Suprapubic skin (tissue), 4 donors: Measurements from ENCODE around the gene ARHGEF33. TPM values are rescaled to one million over a fixed set of nuclear protein-coding genes. Genes with fewer than 3 reads are reported as not detected.

Experiments used
- DNase-seq, 2 donors: peaks; one replicate each; pipeline ENCODE4 v3.0.0-alpha.2; 2019; ENCODE audit warnings: low spot score in 2 of 2
- H3K27ac ChIP-seq: fragments of 200-600 bp; sonication (generic); one replicate; pipeline ENCODE4 v1.5.1; 2019
- H3K27me3 ChIP-seq: fragments of 200-600 bp; sonication (generic); one replicate; pipeline ENCODE4 v1.5.1; 2019
- H3K36me3 ChIP-seq: fragments of 200-600 bp; sonication (generic); one replicate; pipeline ENCODE4 v1.5.1; 2019
- H3K4me1 ChIP-seq: fragments of 200-600 bp; sonication (generic); one replicate; pipeline ENCODE4 v1.5.1; 2019
- H3K4me3 ChIP-seq: fragments of 200-600 bp; sonication (generic); one replicate; pipeline ENCODE4 v1.5.1; 2019; ENCODE audit warnings: mild to moderate bottlenecking
- H3K9me3 ChIP-seq: fragments of 200-600 bp; sonication (generic); one replicate; pipeline ENCODE4 v1.5.1; 2019
- CTCF ChIP-seq, 2 donors: fragments of 200-600 bp in 1 of 2; fragments of 450-650 bp in 1 of 2; sonication (generic) in 1 of 2; IDR thresholded peaks; one replicate each; pipeline ENCODE4 v1.5.1; 2016 to 2019; ENCODE audit warnings: antibody characterized with exemption in 2 of 2, mild to moderate bottlenecking in 1 of 2, moderate library complexity in 1 of 2
- EP300 ChIP-seq: sonication (generic); formaldehyde crosslinking; IDR thresholded peaks from one replicate; pipeline ENCODE4 v1.6.1; 2017; ENCODE audit warnings: antibody characterized with exemption
- POLR2A ChIP-seq, 2 donors: fragments of 450-650 bp; IDR thresholded peaks; one replicate each; pipeline ENCODE4 v1.6.1; 2017; ENCODE audit warnings: antibody characterized with exemption in 2 of 2, mild to moderate bottlenecking in 2 of 2, moderate library complexity in 2 of 2
- POLR2AphosphoS5 ChIP-seq, 3 donors: sonication (generic); formaldehyde crosslinking; IDR thresholded peaks; one replicate each; pipeline ENCODE4 v1.6.1; 2017; ENCODE audit warnings: antibody characterized with exemption in 3 of 3
- WGBS: methylation state at CpG from one replicate; pipeline ENCODE4 v1.1.5; 2018; 5-methylcytosine and 5-hydroxymethylcytosine counted together
- total RNA-seq, 4 donors: library from RNA; depleted of rRNA; stranded (reverse); fragments of >200 nt; gene quantifications; one replicate each; pipeline ENCODE4 v1.1.0, GENCODE V29; 2016

ARHGEF33 gene
- total RNA-seq, 4 donors from 2014 or later, result 0.34 to 0.80 (median 0.42) TPM

GRCh38 chr2:38937548-38937947 is 47.9 kb downstream of the ARHGEF33 start:
- Histone ChIP-seq H3K27ac (no peak overlapping the region), H3K4me3 (no peak overlapping the region), H3K36me3 (no peaks in the 10 kb centered on the region), H3K9me3 (no peaks in the 10 kb centered on the region), H3K4me1 (no peaks in the 10 kb centered on the region), H3K27me3 (no peaks in the 10 kb centered on the region)
- TF ChIP-seq CTCF (IDR thresholded peaks at IDR 0.05) (no peak), POLR2AphosphoS5 (IDR thresholded peaks at IDR 0.05) (no peak), POLR2A (IDR thresholded peaks at IDR 0.05) (no peak), EP300 (no peak)
- no peak for DNase-seq
- WGBS, result 91% methylated on average over 3 of the region's 3 CpGs

- no peak overlapping the region for H3K4me3 ChIP-seq
- H3K4me1 ChIP-seq, result no peaks in the 10 kb centered on the region
- no peaks in the 10 kb centered on the region for H3K36me3 ChIP-seq
- no peaks in the 10 kb centered on the region for H3K9me3 ChIP-seq
- no peak for TF ChIP-seq POLR2AphosphoS5 (IDR thresholded peaks at IDR 0.05)
- TF ChIP-seq CTCF (IDR thresholded peaks at IDR 0.05), result no peak
- TF ChIP-seq POLR2A (IDR thresholded peaks at IDR 0.05), result no peak
- no peak for TF ChIP-seq EP300
- 94% methylated on average over 1 of the region's 1 CpG for WGBS
- H3K27me3 ChIP-seq, result no peaks in the 10 kb centered on the region
- H3K27ac ChIP-seq, result no peak overlapping the region
- no peak for DNase-seq
Observed at GRCh38 chr2:38940746-38941145, 51.1 kb downstream of the ARHGEF33 start.

- H3K9me3 ChIP-seq, result no peaks in the 10 kb centered on the region
- H3K36me3 ChIP-seq, result no peaks in the 10 kb centered on the region
- TF ChIP-seq POLR2AphosphoS5 (IDR thresholded peaks at IDR 0.05), result no peak
- TF ChIP-seq EP300, result no peak
- TF ChIP-seq POLR2A (IDR thresholded peaks at IDR 0.05), result no peak
- no peak for TF ChIP-seq CTCF (IDR thresholded peaks at IDR 0.05)
Observed at GRCh38 chr2:38943784-38944183, 54.1 kb downstream of the ARHGEF33 start.

GRCh38 chr2:38945372-38945771 is 55.7 kb downstream of the ARHGEF33 start:
- Histone ChIP-seq H3K4me3 (no peak overlapping the region), H3K4me1 (no peaks in the 10 kb centered on the region), H3K27ac (no peak overlapping the region), H3K27me3 (no peaks in the 10 kb centered on the region), H3K9me3 (no peaks in the 10 kb centered on the region), H3K36me3 (no peaks in the 10 kb centered on the region)
- 84% methylated on average over 4 of the region's 4 CpGs for WGBS
- no peak for TF ChIP-seq EP300
- no peak for TF ChIP-seq POLR2AphosphoS5 (IDR thresholded peaks at IDR 0.05)
- TF ChIP-seq POLR2A (IDR thresholded peaks at IDR 0.05), result no peak
- no peak for TF ChIP-seq CTCF (IDR thresholded peaks at IDR 0.05)
- no peak for DNase-seq

More at GRCh38 chr2:38943784-38944183, 54.1 kb downstream of the ARHGEF33 start:
- Histone ChIP-seq H3K27me3 (no peaks in the 10 kb centered on the region), H3K4me3 (no peak overlapping the region), H3K27ac (no peak overlapping the region), H3K4me1 (no peaks in the 10 kb centered on the region)
- DNase-seq, result no peak

- Histone ChIP-seq H3K4me1 (no peaks in the 10 kb centered on the region), H3K4me3 (no peak overlapping the region), H3K27ac (no peak overlapping the region), H3K27me3 (no peaks in the 10 kb centered on the region), H3K36me3 (no peaks in the 10 kb centered on the region), H3K9me3 (no peaks in the 10 kb centered on the region)
- TF ChIP-seq POLR2AphosphoS5 (IDR thresholded peaks at IDR 0.05) (no peak), POLR2A (IDR thresholded peaks at IDR 0.05) (no peak), CTCF (IDR thresholded peaks at IDR 0.05) (no peak), EP300 (no peak)
- 85% methylated on average over 5 of the region's 5 CpGs for WGBS
- DNase-seq, result no peak
Observed at GRCh38 chr2:38945911-38946310, 56.2 kb downstream of the ARHGEF33 start.
